ENCODE results near the gene KLF17.
"Not testable (repeated sequence)": the region's sequence is repeated elsewhere in the genome, so short reads cannot be mapped to it uniquely, and the experiment has no call there.

The KLF17 gene

GRCh38 chr1:44108971-44109370 lies 9.7 kb upstream of the KLF17 start:
- DNase-seq (ENCODE audit: low read depth in 3 of 3): no peak

- no peak for DNase-seq (ENCODE audit: low read depth in 3 of 3)
These were observed 7.7 kb upstream of the KLF17 start for GRCh38 chr1:44110916-44111315.

- DNase-seq (ENCODE audit: low read depth in 3 of 3): no peak
These were observed 6.8 kb upstream of the KLF17 start for GRCh38 chr1:44111861-44112260.

- DNase-seq (ENCODE audit: low read depth in 3 of 3): no peak
These were observed 6.1 kb upstream of the KLF17 start for GRCh38 chr1:44112486-44112885.

- DNase-seq (ENCODE audit: low read depth in 3 of 3): no peak
These were observed 5.5 kb upstream of the KLF17 start for GRCh38 chr1:44113095-44113609.

GRCh38 chr1:44114098-44114497 lies 4.5 kb upstream of the KLF17 start:
- DNase-seq (ENCODE audit: low read depth in 3 of 3): no peak

GRCh38 chr1:44117272-44117671 lies 1.3 kb upstream of the KLF17 start:
- not testable (repeated sequence) for DNase-seq (ENCODE audit: low read depth in 3 of 3)

- DNase-seq (ENCODE audit: low read depth in 3 of 3): no peak
These were observed 904 bp downstream of the KLF17 start for GRCh38 chr1:44119525-44119924.

- no peak for DNase-seq (ENCODE audit: low read depth in 3 of 3)
These were observed 1.9 kb downstream of the KLF17 start for GRCh38 chr1:44120398-44120949.

- DNase-seq (ENCODE audit: low read depth in 3 of 3): no peak
These were observed 11.2 kb downstream of the KLF17 start for GRCh38 chr1:44129616-44130500.

- no peak for DNase-seq (ENCODE audit: low read depth in 3 of 3)
These were observed 12.8 kb downstream of the KLF17 start for GRCh38 chr1:44131411-44131810.

- DNase-seq (ENCODE audit: low read depth in 3 of 3): no peak
These were observed 15.7 kb downstream of the KLF17 start for GRCh38 chr1:44134071-44134920.

- no peak for DNase-seq (ENCODE audit: low read depth in 3 of 3)
These were observed 17.3 kb downstream of the KLF17 start for GRCh38 chr1:44135886-44136285.

- DNase-seq (ENCODE audit: low read depth in 3 of 3): no peak
These were observed 19.6 kb downstream of the KLF17 start for GRCh38 chr1:44138239-44138638.

GRCh38 chr1:44139565-44139964 lies 20.9 kb downstream of the KLF17 start:
- DNase-seq (ENCODE audit: low read depth in 3 of 3): not testable (repeated sequence)

- no peak for DNase-seq (ENCODE audit: low read depth in 3 of 3)
These were observed 22.9 kb downstream of the KLF17 start, which contains the start of gene KLF18 for GRCh38 chr1:44141531-44141930. Gene KLF18 (minus strand): TSS chr1:44141631. CDS start chr1:44141631, 0 bp downstream.

- DNase-seq (ENCODE audit: low read depth in 3 of 3): no peak
These were observed 26.5 kb downstream of the KLF17 start for GRCh38 chr1:44144962-44145756.

- DNase-seq (ENCODE audit: low read depth in 3 of 3): no peak
These were observed 28.1 kb downstream of the KLF17 start for GRCh38 chr1:44146536-44147361.

GRCh38 chr1:44147582-44147981 lies 29.0 kb downstream of the KLF17 start:
- DNase-seq (ENCODE audit: low read depth in 3 of 3): no peak

GRCh38 chr1:44151332-44151731 lies 32.7 kb downstream of the KLF17 start:
- no peak for DNase-seq (ENCODE audit: low read depth in 3 of 3)
